PC-3 (cell line): ENCODE measurements around the gene LRRC66.

Source experiments
- EZH2 ChIP-seq: fragments of 300-600 bp; sonication (generic); IDR thresholded peaks from one replicate; pipeline ENCODE4 v1.6.1; 2017; ENCODE audit warnings: antibody characterized with exemption, mild to moderate bottlenecking, low read length; ENCODE audit not compliant: unreplicated experiment
- EZH2phosphoT487 ChIP-seq: fragments of 300-600 bp; sonication (generic); IDR thresholded peaks from 2 replicates; pipeline ENCODE4 v1.6.1; 2018; ENCODE audit warnings: mild to moderate bottlenecking, antibody characterized with exemption, low read length, borderline replicate concordance
- TF ChIP-seq, protein P1 (sequence below): fragments of 300-600 bp; sonication (generic); conservative IDR thresholded peaks from 2 replicates; pipeline ENCODE4 v1.5.1; 2017; ENCODE audit warnings: antibody characterized with exemption, low read depth, mild to moderate bottlenecking, low read length

DNA sequence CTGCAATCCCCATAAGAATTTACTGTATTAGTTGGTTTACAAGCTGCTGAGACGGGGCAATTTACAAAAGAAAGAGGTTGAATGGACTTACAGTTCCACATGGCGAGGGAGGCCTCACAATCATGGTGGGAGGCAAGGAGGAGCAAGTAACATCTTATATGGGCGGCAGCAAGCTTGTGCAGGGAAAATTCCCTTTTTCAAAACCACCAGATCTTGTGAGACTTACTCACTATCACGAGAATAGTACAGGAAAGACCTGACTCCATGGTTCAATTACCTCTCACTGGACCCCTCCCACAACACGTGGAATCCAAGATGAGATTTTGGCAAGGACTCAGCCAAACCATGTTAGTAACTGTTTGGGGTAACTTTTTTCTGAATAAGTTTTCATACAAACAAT is 29.1 kb upstream of the LRRC66 start:
- TF ChIP-seq EZH2: no peak
- TF ChIP-seq, protein P1, sequence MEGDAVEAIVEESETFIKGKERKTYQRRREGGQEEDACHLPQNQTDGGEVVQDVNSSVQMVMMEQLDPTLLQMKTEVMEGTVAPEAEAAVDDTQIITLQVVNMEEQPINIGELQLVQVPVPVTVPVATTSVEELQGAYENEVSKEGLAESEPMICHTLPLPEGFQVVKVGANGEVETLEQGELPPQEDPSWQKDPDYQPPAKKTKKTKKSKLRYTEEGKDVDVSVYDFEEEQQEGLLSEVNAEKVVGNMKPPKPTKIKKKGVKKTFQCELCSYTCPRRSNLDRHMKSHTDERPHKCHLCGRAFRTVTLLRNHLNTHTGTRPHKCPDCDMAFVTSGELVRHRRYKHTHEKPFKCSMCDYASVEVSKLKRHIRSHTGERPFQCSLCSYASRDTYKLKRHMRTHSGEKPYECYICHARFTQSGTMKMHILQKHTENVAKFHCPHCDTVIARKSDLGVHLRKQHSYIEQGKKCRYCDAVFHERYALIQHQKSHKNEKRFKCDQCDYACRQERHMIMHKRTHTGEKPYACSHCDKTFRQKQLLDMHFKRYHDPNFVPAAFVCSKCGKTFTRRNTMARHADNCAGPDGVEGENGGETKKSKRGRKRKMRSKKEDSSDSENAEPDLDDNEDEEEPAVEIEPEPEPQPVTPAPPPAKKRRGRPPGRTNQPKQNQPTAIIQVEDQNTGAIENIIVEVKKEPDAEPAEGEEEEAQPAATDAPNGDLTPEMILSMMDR: no peak
- TF ChIP-seq EZH2phosphoT487: no peak
